Natural killer cell (primary cell): ENCODE results near the gene PARL. TPM values are rescaled to one million over a fixed set of nuclear protein-coding genes. Genes with fewer than 3 reads are reported as not detected.

ENCODE experiments used
- ATAC-seq, 3 donors: fragments of 150-1000 bp in 2 of 3; fragments of 200-7000 bp in 1 of 3; cut with Tn5 transposase; 1 replicate in 1 of 3; 2 replicates in 2 of 3; pipeline ENCODE4 v1.10.0; 2021; ENCODE audit warnings: mild to moderate bottlenecking in 2 of 3, moderate library complexity in 2 of 3
- DNase-seq, 2 donors: peaks; one replicate each; pipeline versions ENCODE4 v3.0.0 to v3.0.0-alpha.2; 2013 to 2021; ENCODE audit warnings: mixed read lengths in 1 of 2
- H3K27ac ChIP-seq: one replicate; pipeline ENCODE4 v1.5.1; 2013; ENCODE audit warnings: mild to moderate bottlenecking, low read length
- H3K27me3 ChIP-seq: one replicate; pipeline ENCODE4 v1.6.1; 2013; ENCODE audit warnings: low read length; ENCODE audit not compliant: control insufficient read depth, insufficient read depth
- H3K36me3 ChIP-seq: one replicate; pipeline ENCODE4 v1.6.1; 2013; ENCODE audit warnings: low read length; ENCODE audit not compliant: control insufficient read depth, insufficient read depth
- H3K4me1 ChIP-seq: one replicate; pipeline ENCODE4 v1.6.1; 2013; ENCODE audit warnings: low read length; ENCODE audit not compliant: control insufficient read depth, insufficient read depth
- H3K4me3 ChIP-seq: one replicate; pipeline ENCODE4 v1.5.1; 2013; ENCODE audit warnings: low read length
- H3K9me3 ChIP-seq: one replicate; pipeline ENCODE4 v1.6.1; 2013; ENCODE audit warnings: low read length; ENCODE audit not compliant: control insufficient read depth, insufficient read depth
- H3K27ac Mint-ChIP-seq, 2 donors: one replicate each; pipeline ENCODE4 v1.8.0; 2022; ENCODE audit warnings: mild to moderate bottlenecking in 2 of 2, mixed read lengths in 2 of 2, moderate library complexity in 1 of 2
- H3K27me3 Mint-ChIP-seq, 2 donors: one replicate each; pipeline ENCODE4 v1.8.0; 2022; ENCODE audit warnings: low read depth in 2 of 2, mixed read lengths in 2 of 2
- H3K36me3 Mint-ChIP-seq: one replicate; pipeline ENCODE4 v1.8.0; 2022; ENCODE audit warnings: mixed read lengths
- H3K4me1 Mint-ChIP-seq, 2 donors: one replicate each; pipeline ENCODE4 v1.8.0; 2022; ENCODE audit warnings: mixed read lengths in 2 of 2
- H3K4me3 Mint-ChIP-seq: one replicate; pipeline ENCODE4 v1.8.0; 2022; ENCODE audit warnings: mild to moderate bottlenecking, moderate library complexity, mixed read lengths
- H3K9me3 Mint-ChIP-seq, 2 donors: one replicate each; pipeline ENCODE4 v1.8.0; 2022; ENCODE audit warnings: mixed read lengths in 2 of 2
- WGBS: methylation state at CpG from one replicate; pipeline ENCODE4 v1.1.7; 2013; ENCODE audit warnings: missing lambda C conversion rate; ENCODE audit not compliant: insufficient coverage; 5-methylcytosine and 5-hydroxymethylcytosine counted together
- intact Hi-C: fragments of 100-400 bp; cut with micrococcal nuclease; formaldehyde crosslinking; loops from one replicate; pipeline ENCODE4 v1.14.2; 2022
- total RNA-seq, 4 donors: library from RNA; stranded (reverse); fragments of 120-200 nt in 1 of 4; gene quantifications; one replicate each; pipeline versions ENCODE4 v1.2.3 to v1.2.4, GENCODE V29; 2013 to 2022
- TF ChIP-seq, protein P1 (sequence below): fragments of 200-600 bp; IDR thresholded peaks from one replicate; pipeline ENCODE4 v1.8.0; 2022; ENCODE audit warnings: antibody characterized with exemption

Gene PARL
- total RNA-seq, 3 donors from 2014 or later (not counting 1 experiment from before 2014, with no cell fraction given), result 35.1 to 47.1 (median 37.7) TPM

- peak overlapping the region in 1 of 2 donors; percentile 16 for H3K27ac Mint-ChIP-seq
- Histone ChIP-seq H3K4me3 (no peak overlapping the region), H3K36me3 (peaks cover 15% of the 10 kb centered on the region), H3K4me1 (peaks cover 14% of the 10 kb centered on the region), H3K27ac (no peak overlapping the region), H3K9me3 (no peaks in the 10 kb centered on the region), H3K27me3 (no peaks in the 10 kb centered on the region)
- no peak overlapping the region for H3K4me3 Mint-ChIP-seq
- H3K9me3 Mint-ChIP-seq, result no peaks in the 10 kb centered on the region
- ATAC-seq (no peak), DNase-seq (no peak)
- intact Hi-C loops, result no loop called here
- 96% methylated on average over 7 of the region's 8 CpGs for WGBS
- H3K36me3 Mint-ChIP-seq, result peaks cover 5% of the 10 kb centered on the region
- TF ChIP-seq, protein P1, sequence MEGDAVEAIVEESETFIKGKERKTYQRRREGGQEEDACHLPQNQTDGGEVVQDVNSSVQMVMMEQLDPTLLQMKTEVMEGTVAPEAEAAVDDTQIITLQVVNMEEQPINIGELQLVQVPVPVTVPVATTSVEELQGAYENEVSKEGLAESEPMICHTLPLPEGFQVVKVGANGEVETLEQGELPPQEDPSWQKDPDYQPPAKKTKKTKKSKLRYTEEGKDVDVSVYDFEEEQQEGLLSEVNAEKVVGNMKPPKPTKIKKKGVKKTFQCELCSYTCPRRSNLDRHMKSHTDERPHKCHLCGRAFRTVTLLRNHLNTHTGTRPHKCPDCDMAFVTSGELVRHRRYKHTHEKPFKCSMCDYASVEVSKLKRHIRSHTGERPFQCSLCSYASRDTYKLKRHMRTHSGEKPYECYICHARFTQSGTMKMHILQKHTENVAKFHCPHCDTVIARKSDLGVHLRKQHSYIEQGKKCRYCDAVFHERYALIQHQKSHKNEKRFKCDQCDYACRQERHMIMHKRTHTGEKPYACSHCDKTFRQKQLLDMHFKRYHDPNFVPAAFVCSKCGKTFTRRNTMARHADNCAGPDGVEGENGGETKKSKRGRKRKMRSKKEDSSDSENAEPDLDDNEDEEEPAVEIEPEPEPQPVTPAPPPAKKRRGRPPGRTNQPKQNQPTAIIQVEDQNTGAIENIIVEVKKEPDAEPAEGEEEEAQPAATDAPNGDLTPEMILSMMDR, result no peak
- no peaks in the 10 kb centered on the region for H3K27me3 Mint-ChIP-seq
- peaks cover 0 to 5% of the 10 kb centered on the region in 2 donors for H3K4me1 Mint-ChIP-seq
These were observed 71.8 kb downstream of the PARL start for GRCh38 chr3:183812761-183813445.

- no peaks in the 10 kb centered on the region for H3K27me3 ChIP-seq
- H3K27ac ChIP-seq, result no peak overlapping the region
- 98% methylated on average over 11 of the region's 11 CpGs for WGBS
- Mint-ChIP-seq H3K4me1 (peaks cover 0 to 5% of the 10 kb centered on the region in 2 donors), H3K9me3 (no peaks in the 10 kb centered on the region), H3K27ac (no peak overlapping the region), H3K27me3 (no peaks in the 10 kb centered on the region), H3K36me3 (peaks cover 13% of the 10 kb centered on the region), H3K4me3 (no peak overlapping the region)
- DNase-seq, result no peak
- no peak overlapping the region for H3K4me3 ChIP-seq
- TF ChIP-seq, protein P1, result no peak
- intact Hi-C loops, result no loop called here
- peaks cover 14% of the 10 kb centered on the region for H3K4me1 ChIP-seq
- ATAC-seq, result no peak
- peaks cover 27% of the 10 kb centered on the region for H3K36me3 ChIP-seq
- H3K9me3 ChIP-seq, result no peaks in the 10 kb centered on the region
These were observed 73.0 kb downstream of the PARL start for GRCh38 chr3:183811638-183812037.

DNA sequence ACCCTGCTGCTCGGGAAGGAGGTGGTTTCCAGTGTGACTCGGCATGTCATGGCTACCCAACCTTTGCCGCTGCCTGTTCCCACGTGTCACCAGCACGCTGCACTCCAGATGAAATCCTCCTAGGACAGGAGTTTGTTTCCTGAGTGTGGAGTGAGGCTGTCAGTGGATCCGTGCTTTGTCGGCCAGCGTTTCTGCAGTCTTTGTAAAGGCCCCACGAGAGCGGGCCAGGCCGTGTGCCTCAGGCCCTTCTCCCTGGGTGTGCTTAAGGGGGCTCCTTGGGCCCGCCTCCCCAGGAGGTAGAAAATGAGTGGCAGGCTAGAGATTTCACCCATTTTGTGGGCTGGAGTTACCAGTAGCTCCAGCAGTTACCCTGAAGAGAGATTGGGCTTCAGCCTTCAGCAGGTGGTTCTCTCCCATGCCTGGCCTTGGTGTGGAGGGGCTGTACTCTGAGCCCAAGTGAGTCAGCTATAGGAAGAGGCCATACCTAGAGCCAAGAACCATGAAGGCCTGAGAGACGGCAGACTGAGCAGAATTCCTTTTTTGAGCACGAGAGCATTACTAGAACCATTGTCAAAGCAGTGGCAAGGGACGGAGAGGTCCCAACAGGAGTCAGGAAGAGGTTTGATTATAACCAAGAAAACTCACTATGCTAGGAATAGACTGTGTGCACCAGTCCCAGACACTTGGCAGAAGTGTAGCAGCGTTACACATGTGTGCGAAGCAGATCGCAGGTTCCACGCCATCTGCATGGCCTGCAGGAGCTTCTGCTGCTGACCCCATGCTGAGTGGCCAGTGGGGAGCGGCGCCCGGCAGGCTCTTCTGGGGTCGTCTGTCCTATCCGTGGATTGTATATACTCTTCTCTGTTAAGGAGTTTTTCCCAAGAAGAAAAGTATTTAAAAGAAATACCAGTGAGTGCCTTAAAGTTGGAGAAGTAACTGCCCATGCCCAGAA is 73.8 kb downstream of the PARL start:
- Histone ChIP-seq H3K4me3 (no peak overlapping the region), H3K36me3 (peaks cover 34% of the 10 kb centered on the region), H3K4me1 (peaks cover 11% of the 10 kb centered on the region), H3K27ac (no peak overlapping the region), H3K27me3 (no peaks in the 10 kb centered on the region), H3K9me3 (no peaks in the 10 kb centered on the region)
- TF ChIP-seq, protein P1, result no peak
- Mint-ChIP-seq H3K27me3 (no peaks in the 10 kb centered on the region), H3K4me1 (peaks cover 0 to 5% of the 10 kb centered on the region in 2 donors), H3K4me3 (no peak overlapping the region), H3K36me3 (peaks cover 13% of the 10 kb centered on the region), H3K9me3 (no peaks in the 10 kb centered on the region), H3K27ac (no peak overlapping the region)
- WGBS, result 92% methylated on average over 24 of the region's 24 CpGs
- intact Hi-C loops, result no loop called here
- ATAC-seq (no peak), DNase-seq (no peak)
